DOHH2 (cell line): ENCODE data around the gene HECW1.

Experiments
- H3F3A ChIP-seq: fragments of 200-600 bp; sonication (generic), shearing (Covaris generic); 2 replicates; pipeline ENCODE4 v1.6.0; 2016; ENCODE audit warnings: antibody characterized with exemption, mild to moderate bottlenecking; ENCODE audit not compliant: control insufficient read depth, insufficient read depth
- H3K27ac ChIP-seq: fragments of 200-600 bp; sonication (generic); 2 replicates; pipeline ENCODE4 v1.5.1; 2014; ENCODE audit warnings: low read depth, mild to moderate bottlenecking, low read length, moderate library complexity
- H3K27me3 ChIP-seq: fragments of 200-600 bp; sonication (generic); 2 replicates; pipeline ENCODE4 v1.6.1; 2014; ENCODE audit warnings: mild to moderate bottlenecking, low read length, mixed read lengths; ENCODE audit not compliant: control insufficient read depth
- H3K36me3 ChIP-seq: fragments of 200-600 bp; sonication (generic); 2 replicates; pipeline ENCODE4 v1.6.1; 2014; ENCODE audit warnings: mild to moderate bottlenecking, low read length, moderate library complexity, mixed read lengths; ENCODE audit not compliant: control insufficient read depth
- H3K4me1 ChIP-seq: fragments of 200-600 bp; sonication (generic); 2 replicates; pipeline ENCODE4 v1.6.1; 2014; ENCODE audit warnings: mild to moderate bottlenecking, low read length, mixed read lengths; ENCODE audit not compliant: control insufficient read depth
- H3K4me2 ChIP-seq: fragments of 200-600 bp; sonication (generic); 2 replicates; pipeline ENCODE4 v1.6.0; 2014; ENCODE audit warnings: mild to moderate bottlenecking, low read length, moderate library complexity
- H3K4me3 ChIP-seq: fragments of 200-600 bp; sonication (generic); 2 replicates; pipeline ENCODE4 v1.5.1; 2014; ENCODE audit warnings: mild to moderate bottlenecking, low read length, mixed read lengths
- H3K79me2 ChIP-seq: fragments of 200-600 bp; sonication (generic); 2 replicates; pipeline ENCODE4 v1.6.1; 2014; ENCODE audit warnings: mild to moderate bottlenecking, low read length, mixed read lengths; ENCODE audit not compliant: control insufficient read depth
- H3K9me2 ChIP-seq: fragments of 200-600 bp; sonication (generic); replicated peaks from 2 replicates; pipeline ENCODE4 v1.6.1; 2014; ENCODE audit warnings: mild to moderate bottlenecking, low read length, mixed read lengths; ENCODE audit not compliant: control insufficient read depth
- H3K9me3 ChIP-seq: fragments of 200-600 bp; sonication (generic); 2 replicates; pipeline ENCODE4 v1.6.1; 2014; ENCODE audit warnings: antibody characterized with exemption, low read length, mixed read lengths; ENCODE audit not compliant: control insufficient read depth, insufficient read depth
- H4K20me1 ChIP-seq: fragments of 200-600 bp; sonication (generic); 2 replicates; pipeline ENCODE4 v1.6.0; 2014; ENCODE audit warnings: low read depth, mild to moderate bottlenecking, antibody characterized with exemption, low read length, moderate library complexity; ENCODE audit not compliant: control insufficient read depth, insufficient read depth
- EZH2phosphoT487 ChIP-seq: fragments of 200-600 bp; sonication (generic); IDR thresholded peaks from 2 replicates; pipeline ENCODE4 v1.6.1; 2017; ENCODE audit warnings: borderline replicate concordance, mild to moderate bottlenecking, antibody characterized with exemption, low read length, moderate library complexity, mixed read lengths
- TF ChIP-seq, protein P1 (sequence below): fragments of 200-600 bp; sonication (generic); IDR thresholded peaks from one replicate; pipeline ENCODE4 v1.5.1; 2014; ENCODE audit warnings: antibody characterized with exemption, mild to moderate bottlenecking, low read depth, low read length; ENCODE audit not compliant: poor library complexity, severe bottlenecking

The HECW1 gene

GRCh38 chr7:43590862-43591557 is 478.6 kb downstream of the HECW1 start:
- no peaks in the 10 kb centered on the region for H3K9me3 ChIP-seq
- 0 out of 2 replicates have a peak overlapping the region, but pooled peaks have one; percentile 3 for H3K4me3 ChIP-seq
- H4K20me1 ChIP-seq = peaks cover 32% of the 10 kb centered on the region
- H3K4me1 ChIP-seq = peaks cover 84% of the 10 kb centered on the region
- peaks cover 100% of the 10 kb centered on the region for H3K79me2 ChIP-seq
- peaks cover 4% of the 10 kb centered on the region; the same call in 1 of the 2 replicates for H3F3A ChIP-seq
- H3K27me3 ChIP-seq = no peaks in the 10 kb centered on the region
- H3K27ac ChIP-seq = no peak overlapping the region
- H3K4me2 ChIP-seq = peak overlapping the region; percentile 54
- H3K9me2 ChIP-seq = no peaks in the 10 kb centered on the region
- TF ChIP-seq, protein P1, sequence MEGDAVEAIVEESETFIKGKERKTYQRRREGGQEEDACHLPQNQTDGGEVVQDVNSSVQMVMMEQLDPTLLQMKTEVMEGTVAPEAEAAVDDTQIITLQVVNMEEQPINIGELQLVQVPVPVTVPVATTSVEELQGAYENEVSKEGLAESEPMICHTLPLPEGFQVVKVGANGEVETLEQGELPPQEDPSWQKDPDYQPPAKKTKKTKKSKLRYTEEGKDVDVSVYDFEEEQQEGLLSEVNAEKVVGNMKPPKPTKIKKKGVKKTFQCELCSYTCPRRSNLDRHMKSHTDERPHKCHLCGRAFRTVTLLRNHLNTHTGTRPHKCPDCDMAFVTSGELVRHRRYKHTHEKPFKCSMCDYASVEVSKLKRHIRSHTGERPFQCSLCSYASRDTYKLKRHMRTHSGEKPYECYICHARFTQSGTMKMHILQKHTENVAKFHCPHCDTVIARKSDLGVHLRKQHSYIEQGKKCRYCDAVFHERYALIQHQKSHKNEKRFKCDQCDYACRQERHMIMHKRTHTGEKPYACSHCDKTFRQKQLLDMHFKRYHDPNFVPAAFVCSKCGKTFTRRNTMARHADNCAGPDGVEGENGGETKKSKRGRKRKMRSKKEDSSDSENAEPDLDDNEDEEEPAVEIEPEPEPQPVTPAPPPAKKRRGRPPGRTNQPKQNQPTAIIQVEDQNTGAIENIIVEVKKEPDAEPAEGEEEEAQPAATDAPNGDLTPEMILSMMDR = no peak
- TF ChIP-seq EZH2phosphoT487 = no peak
- peaks cover 46% of the 10 kb centered on the region for H3K36me3 ChIP-seq

- Histone ChIP-seq H3K27me3 (no peaks in the 10 kb centered on the region), H3K4me1 (peaks cover 78% of the 10 kb centered on the region), H3F3A (peaks cover 2% of the 10 kb centered on the region; the same call in 1 of the 2 replicates), H4K20me1 (peaks cover 32% of the 10 kb centered on the region), H3K4me3 (no peak overlapping the region), H3K36me3 (peaks cover 50% of the 10 kb centered on the region), H3K4me2 (peak overlapping the region; percentile 54), H3K9me3 (no peaks in the 10 kb centered on the region), H3K9me2 (no peaks in the 10 kb centered on the region), H3K27ac (no peak overlapping the region), H3K79me2 (peaks cover 100% of the 10 kb centered on the region)
- TF ChIP-seq EZH2phosphoT487 = no peak
- TF ChIP-seq, protein P1 = no peak
These were observed 479.2 kb downstream of the HECW1 start for GRCh38 chr7:43591558-43592180.

DNA sequence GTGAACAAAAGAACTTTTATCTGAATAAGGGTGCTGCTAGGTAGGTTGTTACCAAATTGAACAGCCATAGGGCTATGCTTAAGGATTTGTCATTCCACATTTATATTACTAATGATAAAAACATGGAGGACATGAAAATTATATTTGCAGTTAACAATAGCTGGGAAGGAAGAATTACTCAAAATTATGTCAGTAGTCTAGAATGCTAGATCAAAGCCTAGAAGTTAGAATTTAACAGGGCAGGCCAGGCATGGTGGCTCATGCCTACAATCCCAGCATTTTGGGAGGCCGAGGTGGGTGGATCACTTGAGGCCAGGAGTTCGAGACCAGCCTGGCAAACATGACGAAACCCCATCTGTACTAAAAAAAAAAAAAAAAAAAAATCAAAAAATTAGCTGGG is 479.9 kb downstream of the HECW1 start:
- no peak overlapping the region for H3K27ac ChIP-seq
- peak overlapping the region; percentile 49 for H3K4me3 ChIP-seq
- no peaks in the 10 kb centered on the region for H3K9me3 ChIP-seq
- H3K79me2 ChIP-seq = peaks cover 99% of the 10 kb centered on the region
- TF ChIP-seq, protein P1 = no peak
- no peak for TF ChIP-seq EZH2phosphoT487
- no peaks in the 10 kb centered on the region for H3K27me3 ChIP-seq
- peaks cover 71% of the 10 kb centered on the region for H3K4me1 ChIP-seq
- peak overlapping the region; percentile 54 for H3K4me2 ChIP-seq
- no peaks in the 10 kb centered on the region for H3K9me2 ChIP-seq
- peaks cover 56% of the 10 kb centered on the region for H3K36me3 ChIP-seq
- peaks cover 32% of the 10 kb centered on the region for H4K20me1 ChIP-seq
- peaks cover 3% of the 10 kb centered on the region; the same call in 1 of the 2 replicates for H3F3A ChIP-seq
